KG1 (cell line): Measurements from ENCODE around the gene UBA1.
A peak's percentile ranks its signal among the peaks of the same experiment; 100 is the strongest.
"Not testable (repeated sequence)": the region's sequence is repeated elsewhere in the genome, so short reads cannot be mapped to it uniquely, and the experiment has no call there.

Experiments used
- DNase-seq: peaks from one replicate; lab custom pipeline; 2025; lab: John Stamatoyannopoulos, UW

Gene UBA1

GRCh38 chrX:47230136-47230868, 36.7 kb downstream of the UBA1 start:
- DNase-seq = no peak

- DNase-seq = no peak
Observed at GRCh38 chrX:47231167-47231566, 37.5 kb downstream of the UBA1 start.

GRCh38 chrX:47232197-47232802, 38.7 kb downstream of the UBA1 start:
- no peak for DNase-seq

- DNase-seq = no peak
Observed at GRCh38 chrX:47232803-47233332, 39.2 kb downstream of the UBA1 start, which contains the start of gene USP11. USP11 (plus strand) TSS chrX:47233009; CDS start chrX:47233044, 35 bp downstream.

GRCh38 chrX:47233333-47234113, 39.9 kb downstream of the UBA1 start:
- peak; percentile 87 for DNase-seq

DNA sequence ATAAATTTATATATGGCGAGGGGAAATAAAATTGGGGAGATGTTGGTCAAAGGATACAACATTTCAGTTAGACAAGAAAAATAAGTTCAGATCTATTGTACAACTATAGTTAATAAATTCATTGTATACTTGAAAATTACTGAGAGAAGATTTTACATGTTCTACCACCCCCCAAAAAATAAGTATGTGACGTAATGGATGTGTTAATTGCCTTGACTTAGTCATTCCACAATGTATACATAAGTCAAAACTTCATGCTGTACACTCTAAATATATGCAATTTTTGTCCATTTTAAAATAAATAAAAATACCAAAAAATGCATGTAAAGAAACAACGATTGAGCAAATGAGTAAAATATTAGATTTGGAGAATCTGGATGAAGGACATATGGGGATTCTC, 41.0 kb downstream of the UBA1 start:
- no peak for DNase-seq

GRCh38 chrX:47235691-47236103, 42.1 kb downstream of the UBA1 start:
- no peak for DNase-seq

- DNase-seq = no peak
Observed at GRCh38 chrX:47239199-47239598, 45.6 kb downstream of the UBA1 start.

DNA sequence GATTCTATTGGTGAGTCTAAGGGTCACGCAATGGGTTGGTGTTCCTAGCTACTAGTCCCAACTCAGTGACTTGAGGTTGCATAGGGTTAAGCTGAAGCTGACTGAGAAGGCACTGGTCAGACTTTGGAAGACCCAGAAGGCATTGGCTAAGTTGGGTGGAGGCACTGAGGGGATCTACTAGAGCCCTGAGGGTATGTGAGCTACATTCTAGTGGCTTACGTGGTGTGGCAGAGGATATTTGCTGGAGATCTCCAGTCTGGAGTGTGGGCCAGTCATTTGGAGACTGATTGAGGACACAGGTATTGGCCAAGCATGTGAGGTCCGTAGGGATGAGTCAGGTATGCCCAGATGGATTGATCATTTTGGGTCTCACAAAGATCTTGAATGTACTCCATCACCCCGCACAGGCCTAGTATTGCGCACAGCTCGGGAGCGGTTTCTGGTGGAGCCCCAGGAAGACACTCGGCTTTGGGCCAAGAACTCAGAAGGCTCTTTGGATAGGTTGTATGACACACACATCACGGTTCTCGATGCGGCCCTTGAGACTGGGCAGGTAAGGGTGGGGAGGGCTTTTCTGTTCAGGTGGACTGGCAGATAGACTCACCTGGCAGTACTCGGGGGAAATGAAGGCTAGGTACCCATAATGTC, 46.4 kb downstream of the UBA1 start:
- DNase-seq = no peak

DNA sequence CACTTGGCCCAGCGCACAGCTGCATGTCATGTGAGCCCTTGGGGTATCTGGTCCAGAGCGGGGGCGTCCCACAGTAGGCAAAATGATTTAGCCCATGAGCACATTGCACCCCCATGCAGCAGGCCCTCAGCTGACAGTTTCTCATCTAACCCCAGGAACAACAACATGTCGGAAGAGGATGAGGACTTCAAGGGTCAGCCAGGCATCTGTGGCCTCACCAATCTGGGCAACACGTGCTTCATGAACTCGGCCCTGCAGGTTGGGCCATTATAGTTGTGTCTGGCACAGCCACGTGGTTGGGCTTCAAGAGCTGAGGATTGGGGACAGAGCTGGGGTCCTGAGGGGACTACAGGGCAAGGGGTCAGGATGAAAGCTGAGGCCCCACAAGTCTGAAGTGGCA, 47.0 kb downstream of the UBA1 start:
- DNase-seq = no peak

DNA sequence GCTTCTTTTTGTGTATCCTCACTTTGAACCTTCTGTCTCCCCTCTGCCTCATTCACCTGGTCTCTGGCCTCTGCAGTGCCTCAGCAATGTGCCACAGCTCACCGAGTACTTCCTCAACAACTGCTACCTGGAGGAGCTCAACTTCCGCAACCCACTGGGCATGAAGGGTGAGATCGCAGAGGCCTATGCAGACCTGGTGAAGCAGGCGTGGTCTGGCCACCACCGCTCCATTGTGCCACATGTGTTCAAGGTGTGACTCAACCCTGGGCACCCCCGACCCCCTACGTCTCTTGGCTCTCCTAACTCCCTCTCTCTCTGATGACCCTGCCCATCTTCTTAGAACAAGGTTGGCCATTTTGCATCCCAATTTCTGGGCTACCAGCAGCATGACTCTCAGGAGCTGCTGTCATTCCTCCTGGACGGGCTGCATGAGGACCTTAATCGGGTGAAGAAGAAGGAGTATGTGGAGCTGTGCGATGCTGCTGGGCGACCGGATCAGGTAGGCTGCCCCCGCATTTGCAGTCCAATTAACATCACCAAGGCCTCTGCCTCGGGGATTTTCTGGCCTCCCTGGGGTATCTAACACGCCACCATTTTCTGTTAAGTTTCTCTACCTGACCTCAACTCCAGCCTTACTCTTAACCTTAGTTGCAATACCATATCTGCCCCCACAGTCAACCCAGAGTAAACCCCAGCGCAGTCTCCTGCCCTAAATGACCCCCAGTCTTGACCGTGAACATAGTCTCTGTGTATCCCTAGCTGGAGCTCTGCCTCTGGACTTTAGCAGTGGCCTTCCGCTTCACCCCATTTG, 47.8 kb downstream of the UBA1 start:
- no peak for DNase-seq

GRCh38 chrX:47242321-47242720, 48.7 kb downstream of the UBA1 start:
- no peak for DNase-seq

DNA sequence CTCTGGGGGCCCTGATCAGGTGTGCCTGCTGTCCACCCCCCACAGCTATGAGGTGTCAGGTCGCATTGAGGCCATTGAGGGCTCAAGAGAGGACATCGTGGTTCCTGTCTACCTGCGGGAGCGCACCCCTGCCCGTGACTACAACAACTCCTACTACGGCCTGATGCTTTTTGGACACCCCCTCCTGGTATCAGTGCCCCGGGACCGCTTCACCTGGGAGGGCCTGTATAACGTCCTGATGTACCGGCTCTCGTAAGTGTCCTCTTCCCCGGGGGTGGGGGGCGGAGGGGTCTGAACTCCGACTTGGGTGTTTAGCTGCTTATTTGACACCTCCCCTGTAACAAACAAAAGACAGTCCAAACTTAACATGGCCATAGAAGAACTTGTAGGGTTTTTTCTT, 49.7 kb downstream of the UBA1 start:
- DNase-seq = no peak

DNA sequence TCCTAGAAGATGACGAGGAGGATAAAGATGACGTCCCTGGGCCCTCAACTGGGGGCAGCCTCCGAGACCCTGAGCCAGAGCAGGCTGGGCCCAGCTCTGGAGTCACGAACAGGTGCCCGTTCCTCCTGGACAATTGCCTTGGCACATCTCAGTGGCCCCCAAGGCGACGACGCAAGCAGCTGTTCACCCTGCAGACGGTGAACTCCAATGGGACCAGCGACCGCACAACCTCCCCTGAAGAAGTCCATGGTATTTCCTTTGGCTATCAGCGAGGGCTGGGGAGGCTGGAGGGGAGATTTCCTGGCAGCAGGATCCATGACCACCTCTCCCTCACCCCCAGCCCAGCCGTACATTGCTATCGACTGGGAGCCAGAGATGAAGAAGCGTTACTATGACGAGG, 51.0 kb downstream of the UBA1 start:
- no peak for DNase-seq

- DNase-seq = no peak
Observed at GRCh38 chrX:47245156-47245555, 51.5 kb downstream of the UBA1 start.

DNA sequence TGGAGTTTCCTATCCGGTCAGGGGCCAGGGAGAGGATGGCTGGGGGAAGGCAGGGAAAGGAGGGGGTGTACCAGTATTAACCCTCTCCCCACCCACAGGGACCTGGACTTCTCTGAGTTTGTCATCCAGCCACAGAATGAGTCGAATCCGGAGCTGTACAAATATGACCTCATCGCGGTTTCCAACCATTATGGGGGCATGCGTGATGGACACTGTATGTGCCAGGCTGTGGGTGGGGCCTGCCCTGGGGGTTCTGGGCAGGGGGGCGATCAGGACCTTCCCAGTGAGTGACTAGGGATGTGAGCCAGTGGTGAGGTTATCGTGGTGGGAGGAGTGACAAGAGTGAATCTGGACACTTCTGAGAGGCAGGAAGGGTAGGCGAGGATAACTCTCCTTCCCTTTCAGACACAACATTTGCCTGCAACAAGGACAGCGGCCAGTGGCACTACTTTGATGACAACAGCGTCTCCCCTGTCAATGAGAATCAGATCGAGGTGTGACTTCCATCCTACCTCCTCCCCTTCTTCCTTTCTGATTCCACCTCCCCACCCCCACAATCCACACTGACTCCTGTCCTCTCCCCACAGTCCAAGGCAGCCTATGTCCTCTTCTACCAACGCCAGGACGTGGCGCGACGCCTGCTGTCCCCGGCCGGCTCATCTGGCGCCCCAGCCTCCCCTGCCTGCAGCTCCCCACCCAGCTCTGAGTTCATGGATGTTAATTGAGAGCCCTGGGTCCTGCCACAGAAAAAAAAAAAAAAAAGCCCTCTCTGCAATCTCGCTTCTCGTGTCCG, 53.8 kb downstream of the UBA1 start:
- no peak for DNase-seq

GRCh38 chrX:47247999-47248320, 54.3 kb downstream of the UBA1 start:
- no peak for DNase-seq

DNA sequence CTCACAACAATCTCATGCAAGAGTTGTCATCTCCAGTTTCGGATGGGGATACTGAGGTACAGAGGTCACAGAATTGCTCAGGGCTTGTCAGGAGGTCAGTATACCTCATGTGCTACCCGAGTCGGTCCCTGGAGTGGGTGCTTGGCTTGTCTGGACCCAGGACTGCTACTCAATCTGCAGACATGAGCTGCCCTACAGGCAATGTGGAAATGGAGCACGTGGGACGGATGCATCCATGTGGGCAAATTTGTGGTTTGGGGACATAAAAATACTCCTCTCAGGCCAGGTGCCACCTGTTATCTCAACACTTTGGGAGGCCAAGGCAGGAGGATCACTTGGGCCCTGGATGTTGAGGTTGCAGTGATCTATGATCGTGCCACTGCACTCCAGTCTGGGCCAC, 54.9 kb downstream of the UBA1 start:
- no peak for DNase-seq

DNA sequence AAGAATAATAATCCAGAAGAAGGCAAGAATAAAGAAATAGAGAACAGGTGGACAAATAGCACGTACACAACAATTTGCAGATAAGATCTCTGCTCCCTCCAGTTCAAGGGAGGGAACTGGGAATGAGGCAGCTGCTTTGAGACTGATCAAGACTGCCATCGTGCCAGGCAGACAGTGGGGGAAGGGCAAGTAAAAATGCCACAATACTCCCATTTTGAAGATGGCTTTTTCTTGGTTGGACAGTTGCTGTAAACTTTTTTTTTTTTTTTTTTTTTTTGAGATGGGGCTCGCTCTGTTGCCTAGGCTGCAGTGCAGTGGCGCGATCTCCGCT, 56.4 kb downstream of the UBA1 start:
- no peak for DNase-seq

GRCh38 chrX:47257620-47258019, 64.0 kb downstream of the UBA1 start:
- not testable (repeated sequence) for DNase-seq
